T-helper 1 cell treated with Interleukin-12 subunit alpha and Interleukin-12 subunit beta and Interleukin-4 antibody, amounts not matched to agents 30 μg/mL and 1 μg/mL, for 36 hours (primary cell): Measurements from ENCODE around the gene AK6.

Source experiments
- H3K27ac Mint-ChIP-seq: one replicate; pipeline ENCODE4 v1.8.0; 2021; ENCODE audit warnings: mild to moderate bottlenecking, mixed read lengths
- H3K27me3 Mint-ChIP-seq: one replicate; pipeline ENCODE4 v1.8.0; 2021; ENCODE audit warnings: low read depth, mixed read lengths
- H3K36me3 Mint-ChIP-seq: one replicate; pipeline ENCODE4 v1.8.0; 2021; ENCODE audit warnings: low read depth, mixed read lengths
- H3K4me1 Mint-ChIP-seq: one replicate; pipeline ENCODE4 v1.8.0; 2021; ENCODE audit warnings: low read depth, mixed read lengths
- H3K4me3 Mint-ChIP-seq: one replicate; pipeline ENCODE4 v1.8.0; 2021; ENCODE audit warnings: mild to moderate bottlenecking, moderate library complexity, mixed read lengths
- H3K9me3 Mint-ChIP-seq: one replicate; pipeline ENCODE4 v1.8.0; 2021; ENCODE audit warnings: mixed read lengths

AK6 gene

DNA sequence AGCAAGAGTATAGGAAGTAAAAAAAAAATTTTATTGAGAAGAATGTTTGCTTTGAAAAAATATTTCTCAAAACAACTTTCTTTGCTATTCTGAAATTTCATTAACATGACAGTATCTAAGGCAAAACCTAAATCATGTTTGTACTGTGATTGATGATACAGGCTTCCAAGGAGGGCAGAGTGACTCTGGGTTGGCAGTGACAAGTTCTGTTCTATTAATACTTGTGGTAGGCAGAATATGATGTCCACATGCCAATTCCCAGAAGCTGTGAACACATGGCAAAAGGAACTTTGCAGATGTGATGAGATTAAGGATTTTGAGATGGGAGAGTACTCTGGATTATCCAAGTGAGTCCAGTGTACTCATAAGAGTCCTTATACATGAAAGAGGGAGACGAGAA, 53.3 kb downstream of the AK6 start:
- no peaks in the 10 kb centered on the region for H3K4me1 Mint-ChIP-seq
- no peak overlapping the region for H3K4me3 Mint-ChIP-seq
- H3K36me3 Mint-ChIP-seq: peaks cover 23% of the 10 kb centered on the region
- H3K27me3 Mint-ChIP-seq: no peaks in the 10 kb centered on the region
- no peak overlapping the region for H3K27ac Mint-ChIP-seq
- no peaks in the 10 kb centered on the region for H3K9me3 Mint-ChIP-seq

DNA sequence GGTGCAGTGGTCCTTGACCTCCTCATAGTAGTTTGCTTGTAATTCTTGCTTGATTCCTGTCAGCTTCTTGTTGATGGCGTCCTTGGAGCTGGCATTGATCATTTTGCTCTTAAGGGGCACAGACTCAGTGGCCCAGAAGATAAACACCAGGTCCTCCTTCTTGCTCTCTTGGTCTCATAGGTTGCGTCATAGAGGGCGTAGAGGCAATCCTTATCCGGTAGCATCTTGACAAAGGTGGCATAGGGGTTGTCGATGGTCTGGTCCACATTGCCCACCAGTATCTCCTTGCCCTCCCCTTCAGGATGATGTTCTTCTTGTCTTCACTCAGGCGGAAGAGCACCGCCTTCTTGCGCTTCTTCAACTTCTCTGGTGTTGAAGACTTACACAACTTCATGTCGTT, 55.9 kb downstream of the AK6 start:
- H3K27ac Mint-ChIP-seq: no peak overlapping the region
- H3K27me3 Mint-ChIP-seq: no peaks in the 10 kb centered on the region
- no peaks in the 10 kb centered on the region for H3K4me1 Mint-ChIP-seq
- peaks cover 19% of the 10 kb centered on the region for H3K9me3 Mint-ChIP-seq
- no peak overlapping the region for H3K4me3 Mint-ChIP-seq
- H3K36me3 Mint-ChIP-seq: peaks cover 38% of the 10 kb centered on the region

- no peak overlapping the region for H3K27ac Mint-ChIP-seq
Observed at GRCh38 chr5:69312459-69313160, 56.7 kb downstream of the AK6 start.

DNA sequence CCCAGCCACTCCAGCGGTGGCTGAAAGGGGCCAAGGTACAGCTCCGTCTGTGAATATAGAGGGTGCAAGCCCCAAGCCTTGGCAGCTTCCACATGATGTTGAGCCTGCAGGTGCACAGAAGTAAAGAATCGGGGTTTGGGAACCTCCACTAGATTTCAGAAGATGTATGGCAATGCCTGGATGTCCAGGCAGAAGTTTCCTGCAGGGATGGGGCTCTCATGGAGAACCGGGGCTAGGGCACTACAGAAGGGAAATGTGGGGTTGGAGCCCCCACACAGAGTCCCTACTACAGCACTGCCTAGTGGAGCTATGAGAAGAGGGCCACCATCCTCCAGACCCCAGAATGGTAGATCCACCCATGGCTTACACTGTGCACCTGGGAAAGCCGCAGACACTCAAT, 59.9 kb downstream of the AK6 start:
- Mint-ChIP-seq H3K4me3 (no peak overlapping the region), H3K27ac (no peak overlapping the region), H3K36me3 (peaks cover 51% of the 10 kb centered on the region), H3K27me3 (no peaks in the 10 kb centered on the region), H3K4me1 (no peaks in the 10 kb centered on the region), H3K9me3 (peaks cover 20% of the 10 kb centered on the region)

More at GRCh38 chr5:69312459-69313160, 56.7 kb downstream of the AK6 start:
- peaks cover 44% of the 10 kb centered on the region for H3K36me3 Mint-ChIP-seq
- H3K9me3 Mint-ChIP-seq: peaks cover 20% of the 10 kb centered on the region
- H3K4me3 Mint-ChIP-seq: no peak overlapping the region
- no peaks in the 10 kb centered on the region for H3K27me3 Mint-ChIP-seq
- no peaks in the 10 kb centered on the region for H3K4me1 Mint-ChIP-seq

DNA sequence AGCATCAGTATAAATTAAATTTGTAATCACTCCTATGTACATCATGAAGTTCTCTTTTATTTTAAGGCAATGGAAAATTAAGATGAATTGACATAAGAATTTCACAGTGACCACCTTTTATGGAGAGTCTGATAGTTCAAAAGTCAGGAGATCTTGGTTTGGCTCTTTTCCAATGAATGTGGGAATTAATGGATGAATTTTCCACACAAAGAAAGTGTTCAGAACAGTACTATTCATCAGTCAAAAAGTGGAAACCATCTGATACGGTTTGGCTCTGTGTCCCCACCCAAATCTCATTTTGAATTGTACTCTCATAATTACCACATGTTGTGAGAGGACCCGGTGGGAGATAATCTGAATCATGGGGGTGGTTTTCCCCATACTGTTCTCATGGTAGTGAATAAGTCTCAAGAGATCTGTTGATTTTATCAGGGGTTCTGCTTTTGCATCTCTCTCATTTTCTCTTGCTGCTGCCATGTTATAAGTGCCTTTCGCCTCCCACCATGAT, 61.2 kb downstream of the AK6 start:
- Mint-ChIP-seq H3K27ac (no peak overlapping the region), H3K36me3 (peaks cover 47% of the 10 kb centered on the region), H3K4me3 (no peak overlapping the region), H3K4me1 (no peaks in the 10 kb centered on the region), H3K27me3 (no peaks in the 10 kb centered on the region), H3K9me3 (peaks cover 20% of the 10 kb centered on the region)

DNA sequence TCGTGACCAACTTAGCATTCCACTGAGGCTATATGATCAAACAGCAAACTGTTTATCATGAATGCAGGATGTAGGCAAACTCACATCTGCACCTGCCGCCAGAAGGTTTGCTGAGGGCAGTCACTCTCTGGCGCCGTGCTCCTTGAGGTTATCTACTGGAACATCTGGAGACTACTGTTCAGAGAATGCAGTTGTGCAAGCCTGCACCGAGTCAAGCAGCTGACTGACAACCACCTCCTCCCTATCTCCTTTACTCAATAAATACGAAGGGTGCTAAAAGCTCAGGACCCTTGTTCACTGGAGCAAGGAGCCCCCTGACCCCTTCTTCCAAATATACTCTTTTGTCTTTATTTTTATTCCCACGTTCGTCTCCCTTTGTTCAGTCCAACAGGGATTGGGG, 63.8 kb downstream of the AK6 start:
- no peaks in the 10 kb centered on the region for H3K27me3 Mint-ChIP-seq
- H3K4me3 Mint-ChIP-seq: no peak overlapping the region
- H3K27ac Mint-ChIP-seq: no peak overlapping the region
- peaks cover 38% of the 10 kb centered on the region for H3K36me3 Mint-ChIP-seq
- H3K4me1 Mint-ChIP-seq: no peaks in the 10 kb centered on the region
- H3K9me3 Mint-ChIP-seq: peaks cover 20% of the 10 kb centered on the region
